Measurements from ENCODE around the gene FZR1. TPM values are rescaled to one million over a fixed set of nuclear protein-coding genes. Genes with fewer than 3 reads are reported as not detected.

FZR1 gene
- total and polyA plus RNA-seq, 9 of the 15 experiments (the other 6 are each of a cell fraction or from before 2014, with no cell fraction given) = 0.18 to 48.0 (median 22.2) TPM

GRCh38 chr19:3505598-3506383, at the start of gene FZR1 (continued):
- TF ChIP-seq ZBTB40 (IDR thresholded peaks at IDR 0.05) (peak; percentile 92), ZBTB40 (CRISPR knock-in tag; IDR thresholded peaks at IDR 0.05) (no peak), ZNF778 (CRISPR knock-in tag; IDR thresholded peaks at IDR 0.05) (no peak), U2AF1 (optimal IDR thresholded peaks at IDR 0.05; ENCODE audit: low read depth, low read length) (no peak), MECOM (CRISPR knock-in tag; IDR thresholded peaks at IDR 0.05) (no peak), NEUROD1 (IDR thresholded peaks at IDR 0.05; ENCODE audit: borderline replicate concordance, low read depth, low read length, partially characterized antibody) (peak; percentile 69), POLR2G (IDR thresholded peaks at IDR 0.05; ENCODE audit: low read depth, low read length) (peak; percentile 90), ZNF551 (CRISPR knock-in tag; IDR thresholded peaks at IDR 0.05) (no peak), POLR2AphosphoS5 (IDR thresholded peaks at IDR 0.05; ENCODE audit: control insufficient read depth, insufficient read depth, low read depth, low read length) (peak; percentile 37; the same call in 1 of the 2 replicates), ZNF57 (CRISPR knock-in tag; IDR thresholded peaks at IDR 0.05) (no peak), RBM25 (IDR thresholded peaks at IDR 0.05; ENCODE audit: low read depth, low read length, severe bottlenecking) (no peak), ZNF165 (CRISPR knock-in tag; IDR thresholded peaks at IDR 0.05; ENCODE audit: borderline replicate concordance) (no peak), CTBP1 (IDR thresholded peaks at IDR 0.05; ENCODE audit: borderline replicate concordance) (peak; percentile 79), ATF2 (CRISPR knock-in tag; IDR thresholded peaks at IDR 0.05) (no peak)
- TF ChIP-seq, protein P1, sequence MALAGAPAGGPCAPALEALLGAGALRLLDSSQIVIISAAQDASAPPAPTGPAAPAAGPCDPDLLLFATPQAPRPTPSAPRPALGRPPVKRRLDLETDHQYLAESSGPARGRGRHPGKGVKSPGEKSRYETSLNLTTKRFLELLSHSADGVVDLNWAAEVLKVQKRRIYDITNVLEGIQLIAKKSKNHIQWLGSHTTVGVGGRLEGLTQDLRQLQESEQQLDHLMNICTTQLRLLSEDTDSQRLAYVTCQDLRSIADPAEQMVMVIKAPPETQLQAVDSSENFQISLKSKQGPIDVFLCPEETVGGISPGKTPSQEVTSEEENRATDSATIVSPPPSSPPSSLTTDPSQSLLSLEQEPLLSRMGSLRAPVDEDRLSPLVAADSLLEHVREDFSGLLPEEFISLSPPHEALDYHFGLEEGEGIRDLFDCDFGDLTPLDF (CRISPR knock-in tag; IDR thresholded peaks at IDR 0.05) = peak; percentile 45; the same call in 1 of the 2 replicates
